ENCODE data around the gene CCNYL1. TPM values are rescaled to one million over a fixed set of nuclear protein-coding genes. Genes with fewer than 3 reads are reported as not detected.
"Not testable (repeated sequence)": the region's sequence is repeated elsewhere in the genome, so short reads cannot be mapped to it uniquely, and the experiment has no call there.

The CCNYL1 gene
- total and polyA plus RNA-seq, 2 donors from 2014 or later, result 6.7 to 14.6 TPM

DNA sequence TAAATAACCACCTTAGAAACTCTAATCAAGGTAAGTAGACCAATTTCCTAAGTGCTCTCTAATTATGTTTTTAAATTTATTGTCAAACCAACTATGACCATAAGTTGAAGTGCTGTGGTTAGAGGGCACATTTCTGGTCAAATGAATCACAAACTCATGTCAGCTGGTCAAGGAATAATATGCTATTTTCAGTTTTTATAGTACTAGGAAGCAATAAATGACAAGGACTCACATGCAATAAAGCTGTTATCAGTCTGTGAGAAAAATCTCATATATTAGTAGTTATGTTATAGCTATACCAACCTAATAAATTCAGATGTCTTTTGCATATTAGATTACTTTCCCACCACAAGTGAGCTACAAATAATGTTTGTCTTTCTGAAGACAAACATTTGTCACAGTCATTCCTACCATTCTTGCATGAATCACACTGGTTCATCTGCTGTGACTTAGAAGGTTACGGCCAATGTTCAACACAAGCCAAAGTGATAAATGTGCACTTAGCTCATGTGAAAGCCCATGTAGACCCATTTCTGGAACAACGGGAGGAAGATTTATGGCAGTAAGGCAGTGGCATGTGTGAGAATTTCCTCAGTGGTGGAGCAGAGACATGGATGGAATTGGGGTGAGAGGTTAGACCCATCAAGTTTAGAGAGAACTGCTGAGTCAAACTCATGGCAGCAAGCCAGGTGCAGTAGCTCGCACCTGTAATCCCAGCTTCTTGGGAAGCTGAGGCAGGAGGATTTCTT, 27.4 kb upstream of the CCNYL1 start:
- no peak for FAIRE-seq
- peak in 1 of 5 donors; percentile 16 for DNase-seq

DNA sequence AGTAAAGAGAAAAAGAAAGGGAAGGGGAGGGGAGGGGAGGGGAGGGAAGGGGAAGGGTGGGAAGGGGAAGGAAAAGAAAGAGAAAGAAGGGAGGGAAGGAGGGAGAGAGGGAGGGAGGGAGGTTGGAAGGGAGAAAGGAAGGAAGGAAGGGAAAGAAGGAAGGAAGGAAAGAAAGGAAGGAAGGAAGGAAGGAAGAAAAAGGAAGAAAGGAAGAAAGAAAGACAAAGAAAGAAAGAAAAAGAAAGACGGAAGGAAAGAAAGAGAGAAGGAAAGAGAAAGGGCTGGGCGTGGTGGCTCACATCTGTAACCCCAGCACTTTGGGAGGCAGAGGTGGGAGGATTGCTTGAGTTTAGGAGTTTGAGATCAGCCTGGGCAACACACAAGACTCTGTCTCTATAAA, 24.6 kb upstream of the CCNYL1 start:
- FAIRE-seq, result no peak
- Histone ChIP-seq H3K36me3 (ENCODE audit: control insufficient read depth in 2 of 3, insufficient read depth in 3 of 3, low read length in 3 of 3) (no peaks in the 10 kb centered on the region), H3K27ac (ENCODE audit: low read depth in 2 of 2, low read length in 2 of 2) (no peak overlapping the region), H3K27me3 (ENCODE audit: control insufficient read depth, insufficient read depth, low read length) (no peaks in the 10 kb centered on the region), H3K4me1 (ENCODE audit: control insufficient read depth in 2 of 3, insufficient read depth in 2 of 3, low read depth in 1 of 3, low read length in 3 of 3) (peaks cover 0 to 3% (median 0%) of the 10 kb centered on the region in 3 donors), H3K9ac (ENCODE audit: low read length in 3 of 3) (no peak overlapping the region), H3K4me3 (ENCODE audit: low read length in 3 of 3) (no peak overlapping the region), H3K9me3 (ENCODE audit: control insufficient read depth in 2 of 3, insufficient read depth in 1 of 3, low read length in 3 of 3) (no peaks in the 10 kb centered on the region)
- TF ChIP-seq, protein P1, sequence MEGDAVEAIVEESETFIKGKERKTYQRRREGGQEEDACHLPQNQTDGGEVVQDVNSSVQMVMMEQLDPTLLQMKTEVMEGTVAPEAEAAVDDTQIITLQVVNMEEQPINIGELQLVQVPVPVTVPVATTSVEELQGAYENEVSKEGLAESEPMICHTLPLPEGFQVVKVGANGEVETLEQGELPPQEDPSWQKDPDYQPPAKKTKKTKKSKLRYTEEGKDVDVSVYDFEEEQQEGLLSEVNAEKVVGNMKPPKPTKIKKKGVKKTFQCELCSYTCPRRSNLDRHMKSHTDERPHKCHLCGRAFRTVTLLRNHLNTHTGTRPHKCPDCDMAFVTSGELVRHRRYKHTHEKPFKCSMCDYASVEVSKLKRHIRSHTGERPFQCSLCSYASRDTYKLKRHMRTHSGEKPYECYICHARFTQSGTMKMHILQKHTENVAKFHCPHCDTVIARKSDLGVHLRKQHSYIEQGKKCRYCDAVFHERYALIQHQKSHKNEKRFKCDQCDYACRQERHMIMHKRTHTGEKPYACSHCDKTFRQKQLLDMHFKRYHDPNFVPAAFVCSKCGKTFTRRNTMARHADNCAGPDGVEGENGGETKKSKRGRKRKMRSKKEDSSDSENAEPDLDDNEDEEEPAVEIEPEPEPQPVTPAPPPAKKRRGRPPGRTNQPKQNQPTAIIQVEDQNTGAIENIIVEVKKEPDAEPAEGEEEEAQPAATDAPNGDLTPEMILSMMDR (IDR thresholded peaks at IDR 0.05; ENCODE audit: borderline replicate concordance, extremely low read depth, insufficient read depth), result no peak
- no peak for DNase-seq
- intact Hi-C loops (cut with DNase I), result no loop called here

More for the DNA sequence above, 27.4 kb upstream of the CCNYL1 start:
- no peaks in the 10 kb centered on the region for H3K27me3 ChIP-seq (ENCODE audit: control insufficient read depth, insufficient read depth, low read length)
- no peaks in the 10 kb centered on the region for H3K9me3 ChIP-seq (ENCODE audit: control insufficient read depth in 2 of 3, insufficient read depth in 1 of 3, low read length in 3 of 3)
- TF ChIP-seq, protein P1 (IDR thresholded peaks at IDR 0.05; ENCODE audit: borderline replicate concordance, extremely low read depth, insufficient read depth), result no peak
- H3K4me1 ChIP-seq (ENCODE audit: control insufficient read depth in 2 of 3, insufficient read depth in 2 of 3, low read depth in 1 of 3, low read length in 3 of 3), result peaks cover 0 to 3% (median 0%) of the 10 kb centered on the region in 3 donors
- intact Hi-C loops (cut with DNase I), result no loop called here
- H3K4me3 ChIP-seq (ENCODE audit: low read length in 3 of 3), result no peak overlapping the region
- no peaks in the 10 kb centered on the region for H3K36me3 ChIP-seq (ENCODE audit: control insufficient read depth in 2 of 3, insufficient read depth in 3 of 3, low read length in 3 of 3)
- no peak overlapping the region for H3K9ac ChIP-seq (ENCODE audit: low read length in 3 of 3)
- no peak overlapping the region for H3K27ac ChIP-seq (ENCODE audit: low read depth in 2 of 2, low read length in 2 of 2)

DNA sequence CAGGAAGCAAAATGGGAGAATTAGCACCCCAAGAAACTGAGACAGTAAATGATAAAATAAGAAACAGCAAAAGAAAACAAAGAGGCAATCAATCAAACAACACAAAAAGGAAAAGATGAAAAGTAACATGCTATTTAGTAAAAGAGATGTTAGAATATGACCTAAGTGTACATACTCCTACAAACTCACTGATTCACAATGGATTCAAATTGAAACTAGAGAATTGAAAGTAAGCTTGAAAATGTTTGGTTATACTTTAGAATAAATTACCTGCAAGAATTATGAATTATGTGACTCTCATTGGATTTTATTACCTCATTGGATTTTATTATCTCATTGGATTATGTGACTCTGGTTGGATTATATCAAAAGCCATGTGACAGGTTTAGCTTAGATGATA, 22.8 kb upstream of the CCNYL1 start:
- no peak for FAIRE-seq

DNA sequence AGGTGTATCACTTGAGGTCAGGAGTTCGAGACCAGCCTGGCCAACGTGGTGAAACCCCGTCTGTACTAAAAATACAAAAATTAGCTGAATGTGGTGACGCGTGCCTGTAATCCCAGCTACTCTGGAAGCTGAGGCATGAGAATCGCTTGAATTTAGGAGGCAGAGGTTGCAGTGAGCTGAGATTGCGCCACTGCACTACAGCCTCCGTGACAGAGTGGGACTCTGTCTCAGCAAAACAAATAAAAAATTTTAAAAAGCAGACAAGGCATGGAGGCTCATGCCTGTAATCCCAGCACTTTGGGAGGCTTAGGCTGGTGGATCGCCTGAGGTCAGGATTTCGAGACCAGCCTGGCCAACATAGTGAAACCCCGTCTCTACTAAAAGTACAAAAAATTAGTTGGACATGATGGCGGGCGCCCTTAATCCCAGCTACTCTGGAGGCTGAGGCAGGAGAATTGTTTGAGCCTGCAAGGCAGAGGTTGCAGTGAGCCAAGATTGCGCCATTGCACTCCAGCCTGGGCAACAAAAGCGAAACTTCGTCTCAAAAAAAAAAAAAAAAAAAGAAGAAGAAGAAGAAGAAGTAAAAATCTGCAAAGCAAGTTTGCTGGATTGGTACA, 20.5 kb upstream of the CCNYL1 start:
- DNase-seq; intact Hi-C loops (cut with DNase I); H3K4me1 ChIP-seq (ENCODE audit: control insufficient read depth in 2 of 3, insufficient read depth in 2 of 3, low read depth in 1 of 3, low read length in 3 of 3); H3K4me3 ChIP-seq (ENCODE audit: low read length in 3 of 3); H3K9me3 ChIP-seq (ENCODE audit: control insufficient read depth in 2 of 3, insufficient read depth in 1 of 3, low read length in 3 of 3); H3K27ac ChIP-seq (ENCODE audit: low read depth in 2 of 2, low read length in 2 of 2); H3K27me3 ChIP-seq (ENCODE audit: control insufficient read depth, insufficient read depth, low read length); FAIRE-seq; H3K36me3 ChIP-seq (ENCODE audit: control insufficient read depth in 2 of 3, insufficient read depth in 3 of 3, low read length in 3 of 3); H3K9ac ChIP-seq (ENCODE audit: low read length in 3 of 3): not testable (repeated sequence)

More for the DNA sequence above, 22.8 kb upstream of the CCNYL1 start:
- no peak for DNase-seq
- Histone ChIP-seq H3K4me1 (ENCODE audit: control insufficient read depth in 2 of 3, insufficient read depth in 2 of 3, low read depth in 1 of 3, low read length in 3 of 3) (peaks cover 0 to 3% (median 0%) of the 10 kb centered on the region in 3 donors), H3K36me3 (ENCODE audit: control insufficient read depth in 2 of 3, insufficient read depth in 3 of 3, low read length in 3 of 3) (no peaks in the 10 kb centered on the region), H3K4me3 (ENCODE audit: low read length in 3 of 3) (no peak overlapping the region), H3K9me3 (ENCODE audit: control insufficient read depth in 2 of 3, insufficient read depth in 1 of 3, low read length in 3 of 3) (no peaks in the 10 kb centered on the region), H3K9ac (ENCODE audit: low read length in 3 of 3) (no peak overlapping the region), H3K27me3 (ENCODE audit: control insufficient read depth, insufficient read depth, low read length) (no peaks in the 10 kb centered on the region), H3K27ac (ENCODE audit: low read depth in 2 of 2, low read length in 2 of 2) (no peak overlapping the region)
- TF ChIP-seq, protein P1 (IDR thresholded peaks at IDR 0.05; ENCODE audit: borderline replicate concordance, extremely low read depth, insufficient read depth), result no peak
- intact Hi-C loops (cut with DNase I), result no loop called here
